Nephron (organoid): ENCODE results near the gene SORCS2.

Experiments used
- H3K27ac Mint-ChIP-seq, 3 experiments: 2 replicates each; pipeline ENCODE4 v1.8.0; 2020; ENCODE audit warnings: mixed read lengths in 3 of 3, mild to moderate bottlenecking in 2 of 3, moderate library complexity in 1 of 3
- H3K27me3 Mint-ChIP-seq: 2 replicates; pipeline ENCODE4 v1.8.0; 2021; ENCODE audit warnings: low read depth, mild to moderate bottlenecking, moderate library complexity, mixed read lengths
- H3K36me3 Mint-ChIP-seq: 2 replicates; pipeline ENCODE4 v1.8.0; 2020; ENCODE audit warnings: low read depth, mixed read lengths
- H3K4me1 Mint-ChIP-seq: 2 replicates; pipeline ENCODE4 v1.8.0; 2020; ENCODE audit warnings: mixed read lengths
- H3K4me3 Mint-ChIP-seq, 3 experiments: 2 replicates each; pipeline ENCODE4 v1.8.0; 2020; ENCODE audit warnings: mild to moderate bottlenecking in 3 of 3, mixed read lengths in 3 of 3, moderate library complexity in 2 of 3
- H3K9me3 Mint-ChIP-seq: 2 replicates; pipeline ENCODE4 v1.8.0; 2020; ENCODE audit warnings: mixed read lengths
- CTCF ChIP-seq, 3 experiments: fragments of 200-600 bp; sonication (generic); IDR thresholded peaks; one replicate each; pipeline ENCODE4 v1.5.0; 2021; ENCODE audit warnings: antibody characterized with exemption in 3 of 3; ENCODE audit not compliant: unreplicated experiment in 3 of 3

Gene SORCS2

DNA sequence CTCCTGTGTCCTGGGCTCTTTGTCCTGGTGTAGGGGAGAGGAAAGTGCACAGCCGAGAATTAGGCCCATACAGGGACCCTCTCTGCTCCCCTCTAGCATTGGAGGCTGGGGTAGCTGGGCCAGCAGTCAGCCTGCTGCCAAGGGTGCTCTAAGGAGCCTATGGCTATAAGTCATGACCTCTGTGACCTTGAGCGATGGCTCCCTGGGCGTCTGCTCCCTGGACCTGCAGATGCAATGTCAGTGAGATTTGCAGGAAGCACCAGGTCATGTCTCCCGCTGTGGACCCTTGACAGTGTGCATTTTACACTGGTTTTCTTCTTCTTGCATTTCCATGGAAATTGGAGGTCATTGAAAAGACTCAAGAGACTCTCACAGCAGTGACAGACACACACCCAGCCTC is 476.5 kb downstream of the SORCS2 start:
- no peak overlapping the region for H3K27ac Mint-ChIP-seq
- peaks cover 13% of the 10 kb centered on the region for H3K27me3 Mint-ChIP-seq
- H3K36me3 Mint-ChIP-seq, result peaks cover 18% of the 10 kb centered on the region
- no peak for TF ChIP-seq CTCF (IDR thresholded peaks at IDR 0.05; ENCODE audit: unreplicated experiment in 3 of 3)
- no peak overlapping the region for H3K4me3 Mint-ChIP-seq
- no peaks in the 10 kb centered on the region for H3K4me1 Mint-ChIP-seq
- H3K9me3 Mint-ChIP-seq, result peaks cover 27% of the 10 kb centered on the region

DNA sequence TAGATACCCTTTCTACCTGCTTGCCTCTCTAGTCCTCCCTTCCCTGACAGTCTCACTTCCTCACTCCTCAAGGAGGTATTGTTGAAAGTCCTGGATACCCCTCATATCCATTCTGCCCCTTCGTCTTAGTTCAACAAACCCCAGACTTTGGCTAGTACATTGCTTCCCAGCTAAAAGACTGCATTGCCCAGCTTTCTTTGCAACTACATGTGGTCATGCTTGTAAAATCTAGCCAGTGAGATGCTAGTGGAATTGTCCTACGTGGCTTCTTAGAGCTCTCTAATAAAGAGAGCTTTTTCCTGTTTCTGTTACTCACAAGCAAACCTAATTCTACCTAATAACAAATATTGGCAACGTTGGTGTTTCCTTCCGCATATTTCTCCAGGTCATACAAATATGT is 480.3 kb downstream of the SORCS2 start:
- no peak overlapping the region for H3K4me3 Mint-ChIP-seq
- H3K27me3 Mint-ChIP-seq, result peaks cover 2% of the 10 kb centered on the region
- no peak overlapping the region for H3K27ac Mint-ChIP-seq
- H3K4me1 Mint-ChIP-seq, result peaks cover 11% of the 10 kb centered on the region
- peaks cover 18% of the 10 kb centered on the region for H3K36me3 Mint-ChIP-seq
- H3K9me3 Mint-ChIP-seq, result peaks cover 27% of the 10 kb centered on the region
- TF ChIP-seq CTCF (IDR thresholded peaks at IDR 0.05; ENCODE audit: unreplicated experiment in 3 of 3), result no peak

DNA sequence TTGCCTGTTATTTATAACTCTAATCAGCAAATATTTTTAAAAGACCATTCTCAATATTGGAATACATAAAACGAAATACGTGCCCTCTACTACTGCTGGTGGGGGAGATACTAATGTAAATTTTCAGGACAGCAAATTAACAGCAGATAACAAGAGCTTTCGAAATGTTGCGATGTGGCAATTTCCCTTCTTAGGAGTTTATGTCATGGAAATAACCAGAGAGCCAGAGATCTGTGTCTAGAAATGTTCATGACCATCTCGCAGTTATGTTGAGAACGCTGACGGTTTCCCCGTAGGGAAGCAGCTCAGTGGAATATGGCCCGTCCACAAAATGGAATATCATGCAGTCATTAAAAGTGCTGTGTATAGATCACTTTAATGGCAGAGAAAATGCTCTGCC is 480.8 kb downstream of the SORCS2 start:
- no peak overlapping the region for H3K27ac Mint-ChIP-seq
- H3K27me3 Mint-ChIP-seq, result no peaks in the 10 kb centered on the region
- no peak for TF ChIP-seq CTCF (IDR thresholded peaks at IDR 0.05; ENCODE audit: unreplicated experiment in 3 of 3)
- H3K4me1 Mint-ChIP-seq, result peaks cover 15% of the 10 kb centered on the region
- no peak overlapping the region for H3K4me3 Mint-ChIP-seq
- peaks cover 15% of the 10 kb centered on the region for H3K36me3 Mint-ChIP-seq
- H3K9me3 Mint-ChIP-seq, result peaks cover 25% of the 10 kb centered on the region

DNA sequence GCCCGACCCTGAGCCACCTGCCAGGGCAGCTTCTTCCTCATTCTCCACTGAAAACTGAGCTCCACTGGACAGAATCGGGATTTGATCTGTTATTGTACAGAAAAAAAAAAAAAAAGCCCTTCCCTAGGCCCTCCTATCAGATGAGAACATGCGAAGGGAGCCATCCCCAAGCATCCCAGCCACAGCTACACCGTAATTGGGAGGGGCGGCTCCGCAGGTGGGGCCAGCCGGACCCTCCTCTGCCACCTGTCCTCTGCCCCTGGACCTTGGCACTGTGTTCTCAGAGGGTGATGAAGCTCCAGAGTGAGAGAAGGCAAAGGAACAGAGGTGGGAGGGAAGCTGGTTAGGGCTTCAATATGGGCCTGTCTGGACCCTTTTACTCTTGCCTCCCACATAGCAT is 482.4 kb downstream of the SORCS2 start:
- H3K4me3 Mint-ChIP-seq, result no peak overlapping the region
- no peaks in the 10 kb centered on the region for H3K27me3 Mint-ChIP-seq
- no peak overlapping the region for H3K27ac Mint-ChIP-seq
- no peak for TF ChIP-seq CTCF (IDR thresholded peaks at IDR 0.05; ENCODE audit: unreplicated experiment in 3 of 3)
- peaks cover 21% of the 10 kb centered on the region for H3K9me3 Mint-ChIP-seq
- peaks cover 11% of the 10 kb centered on the region for H3K36me3 Mint-ChIP-seq
- peaks cover 26% of the 10 kb centered on the region for H3K4me1 Mint-ChIP-seq

GRCh38 chr4:7675136-7675535 is 482.8 kb downstream of the SORCS2 start:
- H3K4me3 Mint-ChIP-seq, result no peak overlapping the region

More at GRCh38 chr4:7675136-7675535, 482.8 kb downstream of the SORCS2 start:
- H3K4me1 Mint-ChIP-seq, result peaks cover 29% of the 10 kb centered on the region
- no peaks in the 10 kb centered on the region for H3K27me3 Mint-ChIP-seq
- no peak for TF ChIP-seq CTCF (IDR thresholded peaks at IDR 0.05; ENCODE audit: unreplicated experiment in 3 of 3)
- H3K27ac Mint-ChIP-seq, result peak overlapping the region in 1 of 3 experiments; percentile 35
- H3K9me3 Mint-ChIP-seq, result peaks cover 20% of the 10 kb centered on the region
- peaks cover 10% of the 10 kb centered on the region for H3K36me3 Mint-ChIP-seq
